Effector memory CD8-positive, alpha-beta T cell (primary cell): ENCODE results near the gene VAV1.
"Not testable (repeated sequence)": the region's sequence is repeated elsewhere in the genome, so short reads cannot be mapped to it uniquely, and the experiment has no call there.

Source experiments
- ATAC-seq: fragments of 150-1000 bp; cut with Tn5 transposase; replicated peaks from 2 replicates; pipeline ENCODE4 v1.10.0; 2021; ENCODE audit warnings: mild to moderate bottlenecking, moderate library complexity
- DNase-seq, 3 experiments: peaks; one replicate each; pipeline ENCODE4 v3.0.0; 2021
- H3K27ac Mint-ChIP-seq, 2 donors: one replicate each; pipeline ENCODE4 v1.8.0; 2022; ENCODE audit warnings: mild to moderate bottlenecking in 2 of 2, mixed read lengths in 2 of 2, moderate library complexity in 2 of 2
- H3K27me3 Mint-ChIP-seq, 2 donors: one replicate each; pipeline ENCODE4 v1.8.0; 2022; ENCODE audit warnings: mixed read lengths in 2 of 2
- H3K36me3 Mint-ChIP-seq: one replicate; pipeline ENCODE4 v1.8.0; 2022; ENCODE audit warnings: mild to moderate bottlenecking, moderate library complexity, mixed read lengths; ENCODE audit not compliant: insufficient read depth
- H3K4me1 Mint-ChIP-seq, 2 donors: one replicate each; pipeline ENCODE4 v1.8.0; 2022; ENCODE audit warnings: low read depth in 2 of 2, mixed read lengths in 2 of 2
- H3K4me3 Mint-ChIP-seq, 2 donors: one replicate each; pipeline ENCODE4 v1.8.0; 2022; ENCODE audit warnings: mild to moderate bottlenecking in 2 of 2, mixed read lengths in 2 of 2, moderate library complexity in 2 of 2
- H3K9me3 Mint-ChIP-seq, 2 donors: one replicate each; pipeline ENCODE4 v1.8.0; 2022; ENCODE audit warnings: mixed read lengths in 2 of 2

The VAV1 gene

GRCh38 chr19:6793411-6793810, 20.9 kb downstream of the VAV1 start:
- H3K27ac Mint-ChIP-seq = peak overlapping the region in 1 of 2 donors; percentile 54
- H3K27me3 Mint-ChIP-seq = no peaks in the 10 kb centered on the region
- ATAC-seq (no peak), DNase-seq (no peak)
- H3K9me3 Mint-ChIP-seq = no peaks in the 10 kb centered on the region
- peaks cover 20% of the 10 kb centered on the region for H3K36me3 Mint-ChIP-seq
- H3K4me3 Mint-ChIP-seq = no peak overlapping the region
- peaks cover 51 to 60% of the 10 kb centered on the region in 2 donors for H3K4me1 Mint-ChIP-seq

- Mint-ChIP-seq H3K4me1 (peaks cover 51 to 59% of the 10 kb centered on the region in 2 donors), H3K27ac (peak overlapping the region; percentile 61 to 67), H3K36me3 (peaks cover 20% of the 10 kb centered on the region), H3K27me3 (no peaks in the 10 kb centered on the region), H3K9me3 (no peaks in the 10 kb centered on the region), H3K4me3 (no peak overlapping the region)
- DNase-seq (no peak), ATAC-seq (no peak)
Measured at GRCh38 chr19:6793973-6794372, 21.5 kb downstream of the VAV1 start.

DNA sequence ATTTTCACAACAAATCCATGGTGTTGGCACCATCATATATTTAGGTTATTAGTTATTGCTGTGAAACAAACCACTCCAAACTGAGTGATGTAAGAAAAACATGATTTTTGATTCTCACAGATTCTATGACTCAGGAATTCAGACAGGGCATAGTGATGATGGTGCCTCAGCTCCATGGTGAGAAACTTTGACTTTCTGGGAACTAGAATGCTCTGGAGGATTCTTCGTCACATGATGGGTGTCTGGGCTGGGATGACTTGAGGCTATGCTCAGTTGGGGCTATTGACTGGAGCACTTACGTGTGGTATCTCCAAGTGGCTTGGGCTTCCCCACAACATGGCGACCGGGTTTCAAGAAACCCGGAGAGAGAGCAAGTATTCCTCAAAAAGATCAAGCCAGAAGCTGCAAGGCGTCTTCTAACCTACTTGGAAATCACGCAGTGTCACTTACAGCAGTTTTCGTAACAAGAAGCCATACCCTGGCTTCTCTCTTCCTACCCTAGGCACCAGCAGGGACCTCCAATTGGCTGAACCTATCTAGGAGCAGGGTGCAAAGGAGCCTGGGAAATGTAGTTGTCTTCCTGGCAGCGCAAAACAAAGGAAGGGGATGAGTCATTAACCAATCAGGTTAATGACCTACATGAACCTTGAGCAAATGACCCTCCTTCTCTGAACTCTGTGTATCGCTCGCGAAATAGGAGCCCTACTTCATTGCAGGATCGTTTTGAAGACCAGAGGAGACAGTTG, 22.4 kb downstream of the VAV1 start:
- peaks cover 57 to 67% of the 10 kb centered on the region in 2 donors for H3K4me1 Mint-ChIP-seq
- no peaks in the 10 kb centered on the region for H3K9me3 Mint-ChIP-seq
- peaks cover 25% of the 10 kb centered on the region for H3K36me3 Mint-ChIP-seq
- DNase-seq = no peak
- H3K4me3 Mint-ChIP-seq = no peak overlapping the region
- H3K27ac Mint-ChIP-seq = peak overlapping the region; percentile 61 to 67
- ATAC-seq = no peak
- no peaks in the 10 kb centered on the region for H3K27me3 Mint-ChIP-seq

GRCh38 chr19:6796278-6796677, 23.8 kb downstream of the VAV1 start:
- ATAC-seq (no peak), DNase-seq (no peak)
- Mint-ChIP-seq H3K4me1 (peaks cover 60 to 74% of the 10 kb centered on the region in 2 donors), H3K27ac (peak overlapping the region; percentile 1 to 54), H3K4me3 (no peak overlapping the region), H3K36me3 (peaks cover 25% of the 10 kb centered on the region), H3K27me3 (no peaks in the 10 kb centered on the region), H3K9me3 (no peaks in the 10 kb centered on the region)

- Mint-ChIP-seq H3K36me3 (peaks cover 28% of the 10 kb centered on the region), H3K27ac (peak overlapping the region; percentile 54 to 75), H3K4me3 (no peak overlapping the region), H3K27me3 (no peaks in the 10 kb centered on the region), H3K9me3 (no peaks in the 10 kb centered on the region), H3K4me1 (peaks cover 56 to 73% of the 10 kb centered on the region in 2 donors)
- ATAC-seq (no peak), DNase-seq (no peak)
Measured at GRCh38 chr19:6797646-6798045, 25.1 kb downstream of the VAV1 start.

GRCh38 chr19:6800160-6800790, 27.8 kb downstream of the VAV1 start:
- not testable (repeated sequence) for DNase-seq, H3K9me3 Mint-ChIP-seq, H3K27me3 Mint-ChIP-seq, ATAC-seq
- peaks cover 29% of the 10 kb centered on the region for H3K36me3 Mint-ChIP-seq
- H3K27ac Mint-ChIP-seq = peak overlapping the region; percentile 78 to 96
- H3K4me1 Mint-ChIP-seq = peaks cover 55 to 69% of the 10 kb centered on the region in 2 donors
- H3K4me3 Mint-ChIP-seq = peak overlapping the region; percentile 88 to 89

GRCh38 chr19:6800991-6801484, 28.5 kb downstream of the VAV1 start:
- Mint-ChIP-seq H3K9me3 (no peaks in the 10 kb centered on the region), H3K27ac (peak overlapping the region; percentile 78 to 96), H3K4me3 (peak overlapping the region; percentile 88 to 89), H3K4me1 (peaks cover 50 to 65% of the 10 kb centered on the region in 2 donors), H3K36me3 (peaks cover 32% of the 10 kb centered on the region), H3K27me3 (no peaks in the 10 kb centered on the region)
- DNase-seq (no peak), ATAC-seq (no peak)

DNA sequence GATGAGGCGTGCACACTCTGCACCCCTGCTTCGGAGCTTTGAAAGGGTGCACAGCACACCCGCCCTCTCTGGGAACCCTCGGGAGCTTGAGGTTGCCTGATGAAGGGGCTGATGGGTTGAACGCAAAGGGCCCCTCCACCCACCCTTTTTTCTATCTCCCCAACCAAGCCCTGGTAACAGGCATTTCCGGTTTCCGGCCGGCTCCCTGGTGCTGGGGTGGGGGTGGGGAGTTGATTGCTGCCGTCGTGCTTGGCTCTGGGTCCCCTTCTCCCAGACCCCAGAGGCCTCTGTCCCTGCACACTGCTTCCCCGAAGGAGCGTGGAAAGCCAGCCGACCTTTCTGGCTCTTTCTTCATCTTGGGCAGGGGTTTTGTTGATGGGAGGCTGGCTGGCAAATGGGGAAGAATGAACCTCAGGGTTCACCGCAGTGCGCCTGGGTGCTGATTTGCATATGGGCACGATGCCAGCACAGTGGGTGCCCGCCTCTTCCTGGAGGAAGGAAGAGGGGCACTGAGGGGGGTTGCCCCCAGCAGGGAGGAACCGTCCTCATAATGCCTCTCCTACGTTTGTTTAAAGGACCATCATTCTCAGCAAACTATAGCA, 29.1 kb downstream of the VAV1 start:
- Mint-ChIP-seq H3K36me3 (peaks cover 32% of the 10 kb centered on the region), H3K27ac (peak overlapping the region; percentile 78 to 96), H3K27me3 (no peaks in the 10 kb centered on the region), H3K9me3 (no peaks in the 10 kb centered on the region), H3K4me1 (peaks cover 51 to 65% of the 10 kb centered on the region in 2 donors), H3K4me3 (peak overlapping the region; percentile 88 to 89)
- ATAC-seq (peak; percentile 64), DNase-seq (peak; percentile 67 to 80 (median 76))

GRCh38 chr19:6802336-6803035, 30.0 kb downstream of the VAV1 start:
- Mint-ChIP-seq H3K4me1 (peaks cover 47 to 65% of the 10 kb centered on the region in 2 donors), H3K27ac (peak overlapping the region; percentile 78 to 96), H3K4me3 (peak overlapping the region; percentile 88 to 89), H3K27me3 (no peaks in the 10 kb centered on the region), H3K36me3 (peaks cover 31% of the 10 kb centered on the region), H3K9me3 (no peaks in the 10 kb centered on the region)
- ATAC-seq (peak; percentile 66), DNase-seq (peak; percentile 56 to 60 (median 60))

- ATAC-seq = no peak
- no peaks in the 10 kb centered on the region for H3K9me3 Mint-ChIP-seq
- peaks cover 47 to 65% of the 10 kb centered on the region in 2 donors for H3K4me1 Mint-ChIP-seq
- DNase-seq = no peak
- peak overlapping the region; percentile 88 to 89 for H3K4me3 Mint-ChIP-seq
- no peaks in the 10 kb centered on the region for H3K27me3 Mint-ChIP-seq
- H3K36me3 Mint-ChIP-seq = peaks cover 31% of the 10 kb centered on the region
- H3K27ac Mint-ChIP-seq = peak overlapping the region; percentile 78 to 96
Measured at GRCh38 chr19:6803036-6803404, 30.5 kb downstream of the VAV1 start.

DNA sequence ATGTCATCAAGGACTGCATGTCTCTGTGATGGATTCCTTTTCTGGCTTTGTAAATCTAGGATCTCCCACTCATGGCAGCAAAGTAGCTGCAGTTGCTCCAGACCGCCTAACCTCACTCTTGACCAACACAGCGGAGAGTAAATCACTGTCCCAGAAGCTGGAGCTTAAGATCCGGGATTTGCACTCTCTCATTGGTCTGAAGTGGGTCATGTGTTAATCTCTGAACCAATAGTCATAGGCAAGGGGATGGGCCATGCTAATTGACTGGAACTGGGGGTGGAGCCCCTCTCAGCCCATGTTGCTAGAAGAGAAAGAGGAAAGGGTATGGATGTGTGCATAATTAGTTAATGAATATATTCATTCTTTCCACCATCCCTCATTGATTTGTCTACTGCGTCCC, 34.0 kb downstream of the VAV1 start:
- Mint-ChIP-seq H3K4me3 (no peak overlapping the region), H3K27ac (peak overlapping the region; percentile 51 to 82), H3K4me1 (peaks cover 40 to 58% of the 10 kb centered on the region in 2 donors), H3K36me3 (peaks cover 32% of the 10 kb centered on the region), H3K9me3 (no peaks in the 10 kb centered on the region), H3K27me3 (no peaks in the 10 kb centered on the region)
- ATAC-seq (no peak), DNase-seq (no peak)

DNA sequence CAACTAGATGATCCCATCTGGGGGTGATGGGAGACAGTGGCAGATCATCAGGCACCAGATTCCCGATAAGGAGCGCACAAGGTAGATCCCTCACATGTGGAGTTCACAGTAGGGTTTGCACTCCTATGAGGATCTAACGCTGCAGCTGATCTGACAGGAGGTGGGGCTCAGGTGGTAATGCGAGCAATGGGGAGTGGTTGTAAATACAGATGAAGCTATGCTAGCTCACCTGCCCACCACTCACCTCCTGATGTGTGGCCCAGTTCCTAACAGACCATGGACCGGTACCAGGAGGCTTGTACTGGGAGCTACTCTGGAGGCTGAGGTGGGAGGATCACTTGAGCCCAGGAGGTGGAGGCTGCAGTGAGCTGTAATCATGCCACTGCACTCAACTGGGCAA, 34.8 kb downstream of the VAV1 start:
- Mint-ChIP-seq H3K9me3 (no peaks in the 10 kb centered on the region), H3K27me3 (no peaks in the 10 kb centered on the region), H3K4me1 (peaks cover 41 to 57% of the 10 kb centered on the region in 2 donors), H3K4me3 (no peak overlapping the region), H3K36me3 (peaks cover 26% of the 10 kb centered on the region), H3K27ac (peak overlapping the region in 1 of 2 donors; percentile 82)
- ATAC-seq (no peak), DNase-seq (no peak)

DNA sequence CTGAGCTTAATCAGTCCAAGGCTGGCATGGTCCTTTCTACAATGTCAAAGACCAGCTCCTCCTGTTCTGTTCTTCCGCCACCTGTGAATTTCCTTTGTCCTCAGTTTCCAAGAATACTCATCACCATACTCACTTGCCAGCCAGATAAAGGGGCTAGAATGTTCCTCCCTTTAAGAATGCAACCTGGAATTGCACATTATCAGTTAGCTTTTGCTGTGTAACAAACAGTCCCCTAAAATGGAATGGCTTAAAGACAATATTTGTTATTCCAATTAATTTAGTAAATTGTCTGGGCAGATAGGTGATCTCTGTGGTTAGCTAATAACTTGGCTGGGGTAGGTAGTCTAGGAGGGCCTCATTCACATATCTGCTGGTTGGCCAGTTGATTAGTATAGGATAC, 36.0 kb downstream of the VAV1 start:
- Mint-ChIP-seq H3K4me3 (no peak overlapping the region), H3K4me1 (peaks cover 36 to 58% of the 10 kb centered on the region in 2 donors), H3K36me3 (peaks cover 17% of the 10 kb centered on the region), H3K27ac (peak overlapping the region in 1 of 2 donors; percentile 65), H3K27me3 (no peaks in the 10 kb centered on the region), H3K9me3 (no peaks in the 10 kb centered on the region)
- ATAC-seq (no peak), DNase-seq (no peak)
